Endothelial cell of umbilical vein (primary cell): ENCODE data around the gene NRM. TPM values are rescaled to one million over a fixed set of nuclear protein-coding genes. Genes with fewer than 3 reads are reported as not detected.

ENCODE experiments used
- BruUV-seq: library from RNA; stranded (reverse); fragments of 400-500 nt; replicated peaks from 2 replicates; lab custom pipeline; 2021; lab: Mats Ljungman, UMichigan
- CTCF ChIA-PET: fragments of 300-600, 350-600 bp; sonication (Branson Sonifier 250); formaldehyde crosslinking; loops from one replicate; lab custom pipeline; 2021; ENCODE audit warnings: antibody characterized with exemption, inconsistent platforms; lab: Charles Lee
- POLR2A ChIA-PET: fragments of 300-600, 350-600 bp; sonication (Branson Sonifier 250); formaldehyde crosslinking; loops from one replicate; lab custom pipeline; 2021; ENCODE audit warnings: antibody characterized with exemption, inconsistent platforms; lab: Charles Lee
- DNase-seq: peaks from one replicate; pipeline ENCODE4 v3.0.0-alpha.2; 2011; ENCODE audit warnings: low read depth, low spot score
- FAIRE-seq: peaks from 2 replicates; lab custom pipeline; 2011; peaks lifted over from hg19 to GRCh38; lab: Jason Lieb, UNC
- H2AFZ ChIP-seq: 2 replicates; pipeline ENCODE4 v1.6.0; 2012; ENCODE audit warnings: low read depth, low read length, control low read depth, inconsistent platforms
- H3K27ac ChIP-seq: 2 replicates; pipeline ENCODE4 v1.5.1; 2011; ENCODE audit warnings: low read depth, mild to moderate bottlenecking, control low read depth, low read length, moderate library complexity; ENCODE audit not compliant: insufficient read depth
- H3K27me3 ChIP-seq, 2 experiments: 2 replicates each; pipeline versions ENCODE4 v1.6.0 to v1.6.1; 2011; ENCODE audit warnings: low read length in 2 of 2, mixed read lengths in 1 of 2; ENCODE audit not compliant: control insufficient read depth in 2 of 2, insufficient read depth in 2 of 2
- H3K36me3 ChIP-seq, 2 experiments: 2 replicates in 1 of 2; 3 replicates in 1 of 2; pipeline ENCODE4 v1.5.1; 2011; ENCODE audit warnings: low read length in 2 of 2, mild to moderate bottlenecking in 1 of 2, moderate library complexity in 1 of 2; ENCODE audit not compliant: control insufficient read depth in 2 of 2, insufficient read depth in 2 of 2; ENCODE audit errors: extremely low read depth in 1 of 2
- H3K4me1 ChIP-seq: 3 replicates; pipeline ENCODE4 v1.5.1; 2011; ENCODE audit warnings: mild to moderate bottlenecking, low read length; ENCODE audit not compliant: control insufficient read depth, insufficient read depth; ENCODE audit errors: extremely low read depth
- H3K4me2 ChIP-seq: 2 replicates; pipeline ENCODE4 v1.6.1; 2011; ENCODE audit warnings: low read length, control low read depth, mixed read lengths; ENCODE audit not compliant: insufficient read depth
- H3K4me3 ChIP-seq, 3 experiments: fragments of 200-600 bp in 1 of 3; sonication (generic), shearing (Covaris generic) in 1 of 3; replicated peaks in 1 of 3; 2 replicates each; pipeline ENCODE4 v1.5.1; 2011 to 2016; ENCODE audit warnings: control low read depth in 3 of 3, low read length in 3 of 3, mild to moderate bottlenecking in 2 of 3, inconsistent platforms in 1 of 3, low read depth in 1 of 3, moderate library complexity in 1 of 3; ENCODE audit not compliant: insufficient read depth in 1 of 3
- H3K79me2 ChIP-seq: 2 replicates; pipeline ENCODE4 v1.6.0; 2012; ENCODE audit warnings: low read length, inconsistent platforms; ENCODE audit not compliant: control insufficient read depth, insufficient read depth
- H3K9ac ChIP-seq: replicated peaks from 2 replicates; pipeline ENCODE3; 2011; ENCODE audit warnings: low read length, control low read depth; ENCODE audit not compliant: insufficient read depth; ENCODE audit errors: extremely low read depth
- H3K9me1 ChIP-seq: replicated peaks from 3 replicates; pipeline ENCODE4 v1.6.0; 2011; ENCODE audit warnings: mild to moderate bottlenecking, low read length; ENCODE audit not compliant: control insufficient read depth, insufficient read depth; ENCODE audit errors: extremely low read depth
- H3K9me3 ChIP-seq: replicated peaks from 2 replicates; pipeline ENCODE4 v1.5.1; 2012; ENCODE audit warnings: low read length, inconsistent platforms; ENCODE audit not compliant: control insufficient read depth, insufficient read depth
- H4K20me1 ChIP-seq: replicated peaks from 2 replicates; pipeline ENCODE3; 2011; ENCODE audit warnings: mild to moderate bottlenecking, low read length; ENCODE audit not compliant: control insufficient read depth, insufficient read depth; ENCODE audit errors: extremely low read depth
- FOS ChIP-seq: IDR thresholded peaks from 2 replicates; pipeline ENCODE4 v1.6.1; 2011; ENCODE audit warnings: mild to moderate bottlenecking, low read length, moderate library complexity, borderline replicate concordance; ENCODE audit not compliant: insufficient read depth
- GATA2 ChIP-seq: IDR thresholded peaks from 2 replicates; pipeline ENCODE4 v1.7.0; 2011; ENCODE audit warnings: low read depth, mild to moderate bottlenecking, moderate library complexity, mixed read lengths, low read length; ENCODE audit not compliant: insufficient read length, insufficient read depth
- JUN ChIP-seq: IDR thresholded peaks from 2 replicates; pipeline ENCODE4 v1.6.1; 2011; ENCODE audit warnings: borderline replicate concordance, low read depth; ENCODE audit not compliant: insufficient read length, insufficient read depth
- POLR2AphosphoS5 ChIP-seq: IDR thresholded peaks from 2 replicates; pipeline ENCODE4 v1.6.1; 2012; ENCODE audit warnings: low read depth, mild to moderate bottlenecking, control low read depth, low read length, moderate library complexity; ENCODE audit not compliant: insufficient read depth
- dilution Hi-C: fragments of 300-500 bp; cut with MboI; formaldehyde crosslinking; loops from one replicate; pipeline ENCODE4 v1.15.0; 2019; ENCODE audit warnings: low sequenced_read_pairs; ENCODE audit not compliant: extremely low pct_ligation_motif_present
- intact Hi-C: fragments of 100-400 bp; cut with micrococcal nuclease; formaldehyde crosslinking; loops from one replicate; pipeline ENCODE4 v1.10.0; 2022
- polyA plus RNA-seq, 4 experiments: library from polyadenylated mRNA; depleted of rRNA in 3 of 4; stranded (reverse) in 3 of 4; unstranded in 1 of 4; fragments of >200 nt; gene quantifications; 2 replicates each; pipeline versions ENCODE4 v1.2.1 to v1.2.3, GENCODE V29; 2011 to 2012; ENCODE audit warnings: missing spikeins in 1 of 4
- total RNA-seq: library from RNA; stranded (reverse); gene quantifications from 2 replicates; pipeline ENCODE4 v1.2.3, GENCODE V29; 2021
- TF ChIP-seq, protein P1 (sequence below): IDR thresholded peaks from 2 replicates; pipeline ENCODE4 v1.6.1; 2011; ENCODE audit not compliant: insufficient read depth, insufficient read length
- TF ChIP-seq, protein P2 (sequence below), 2 donors: IDR thresholded peaks; 1 replicate in 1 of 2; 2 replicates in 1 of 2; pipeline ENCODE4 v1.5.1; 2011; ENCODE audit warnings: low read length in 2 of 2, mild to moderate bottlenecking in 2 of 2, moderate library complexity in 2 of 2, control low read depth in 1 of 2, inconsistent platforms in 1 of 2, low read depth in 1 of 2; ENCODE audit not compliant: insufficient read depth in 1 of 2; ENCODE audit errors: extremely low read depth in 1 of 2

NRM gene
- total and polyA plus RNA-seq, 2 donors (not counting 3 experiments of a cell fraction or from before 2014, with no cell fraction given): 32.2 to 33.8 TPM

GRCh38 chr6:30735668-30736314, 45.0 kb upstream of the NRM start:
- Histone ChIP-seq H3K36me3 (peaks cover 5 to 13% of the 10 kb centered on the region in 2 experiments), H3K27ac (no peak overlapping the region), H3K4me2 (no peak overlapping the region), H4K20me1 (no peaks in the 10 kb centered on the region), H3K9ac (no peak overlapping the region), H3K4me1 (peaks cover 34% of the 10 kb centered on the region), H3K9me1 (no peaks in the 10 kb centered on the region), H3K27me3 (no peaks in the 10 kb centered on the region), H3K4me3 (no peak overlapping the region), H3K9me3 (no peaks in the 10 kb centered on the region), H2AFZ (no peak overlapping the region), H3K79me2 (peaks cover 23% of the 10 kb centered on the region)
- ChIA-PET POLR2A (interaction anchor here (1.3 kb wide), 1 partner anchor 17 kb away, joined by 3 read pairs; no protein-coding TSS in a partner anchor), CTCF (interaction anchor here (0.9 to 2.1 kb wide), 3 partner anchors 57 to 344 kb away, joined by 3 to 4 read pairs (median 3); partner anchors contain the start of gene DHX16)
- BruUV-seq: no TSS peak
- dilution Hi-C loops: loop anchor here (25.0 kb wide), 1 partner anchor 152 kb away; the partner anchor contains the start of gene DDR1
- TF ChIP-seq POLR2AphosphoS5 (no peak), JUN (no peak), GATA2 (no peak), FOS (no peak)
- TF ChIP-seq, protein P1, sequence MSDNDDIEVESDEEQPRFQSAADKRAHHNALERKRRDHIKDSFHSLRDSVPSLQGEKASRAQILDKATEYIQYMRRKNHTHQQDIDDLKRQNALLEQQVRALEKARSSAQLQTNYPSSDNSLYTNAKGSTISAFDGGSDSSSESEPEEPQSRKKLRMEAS: no peak
- TF ChIP-seq, protein P2, sequence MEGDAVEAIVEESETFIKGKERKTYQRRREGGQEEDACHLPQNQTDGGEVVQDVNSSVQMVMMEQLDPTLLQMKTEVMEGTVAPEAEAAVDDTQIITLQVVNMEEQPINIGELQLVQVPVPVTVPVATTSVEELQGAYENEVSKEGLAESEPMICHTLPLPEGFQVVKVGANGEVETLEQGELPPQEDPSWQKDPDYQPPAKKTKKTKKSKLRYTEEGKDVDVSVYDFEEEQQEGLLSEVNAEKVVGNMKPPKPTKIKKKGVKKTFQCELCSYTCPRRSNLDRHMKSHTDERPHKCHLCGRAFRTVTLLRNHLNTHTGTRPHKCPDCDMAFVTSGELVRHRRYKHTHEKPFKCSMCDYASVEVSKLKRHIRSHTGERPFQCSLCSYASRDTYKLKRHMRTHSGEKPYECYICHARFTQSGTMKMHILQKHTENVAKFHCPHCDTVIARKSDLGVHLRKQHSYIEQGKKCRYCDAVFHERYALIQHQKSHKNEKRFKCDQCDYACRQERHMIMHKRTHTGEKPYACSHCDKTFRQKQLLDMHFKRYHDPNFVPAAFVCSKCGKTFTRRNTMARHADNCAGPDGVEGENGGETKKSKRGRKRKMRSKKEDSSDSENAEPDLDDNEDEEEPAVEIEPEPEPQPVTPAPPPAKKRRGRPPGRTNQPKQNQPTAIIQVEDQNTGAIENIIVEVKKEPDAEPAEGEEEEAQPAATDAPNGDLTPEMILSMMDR (IDR thresholded peaks at IDR 0.05; ENCODE audit: extremely low read depth in 1 of 2, insufficient read depth in 1 of 2, low read depth in 1 of 2, low read length in 2 of 2): no peak
- intact Hi-C loops: no loop called here
- DNase-seq (no peak), FAIRE-seq (no peak)
